OCI-LY1 (cell line): ENCODE results near the gene TMEM151A.

Experiments
- EZH2 ChIP-seq: fragments of 200-600 bp; sonication (generic), shearing (Covaris generic); IDR thresholded peaks from 2 replicates; pipeline ENCODE4 v1.8.0; 2017; ENCODE audit warnings: borderline replicate concordance, mixed run types, mild to moderate bottlenecking, antibody characterized with exemption, low read length, moderate library complexity, mixed read lengths
- TF ChIP-seq, protein P1 (sequence below): fragments of 200-600 bp; sonication (generic), shearing (Covaris generic); IDR thresholded peaks from 2 replicates; pipeline ENCODE4 v1.5.1; 2017; ENCODE audit warnings: mild to moderate bottlenecking, antibody characterized with exemption, low read length, moderate library complexity, mixed read lengths

DNA sequence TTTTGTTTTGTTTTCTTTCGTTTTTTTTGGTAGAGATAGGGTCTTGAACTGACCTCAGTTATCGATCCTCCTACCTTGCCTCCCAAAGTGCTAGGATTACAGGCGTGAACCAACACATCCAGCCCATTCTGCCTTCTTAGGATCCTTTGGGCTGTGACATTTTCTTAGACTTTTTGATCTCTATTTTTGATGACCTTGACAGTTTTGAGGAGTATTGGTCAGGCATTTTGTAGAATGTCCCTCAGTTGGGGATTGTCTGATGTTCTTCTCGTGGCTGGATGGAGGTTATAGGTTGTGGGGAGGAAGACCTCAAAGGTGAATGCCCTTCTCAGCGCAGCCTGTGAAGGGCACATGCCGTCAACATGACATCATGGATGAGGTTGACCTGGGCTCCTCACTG lies 42.8 kb upstream of the TMEM151A start:
- TF ChIP-seq, protein P1, sequence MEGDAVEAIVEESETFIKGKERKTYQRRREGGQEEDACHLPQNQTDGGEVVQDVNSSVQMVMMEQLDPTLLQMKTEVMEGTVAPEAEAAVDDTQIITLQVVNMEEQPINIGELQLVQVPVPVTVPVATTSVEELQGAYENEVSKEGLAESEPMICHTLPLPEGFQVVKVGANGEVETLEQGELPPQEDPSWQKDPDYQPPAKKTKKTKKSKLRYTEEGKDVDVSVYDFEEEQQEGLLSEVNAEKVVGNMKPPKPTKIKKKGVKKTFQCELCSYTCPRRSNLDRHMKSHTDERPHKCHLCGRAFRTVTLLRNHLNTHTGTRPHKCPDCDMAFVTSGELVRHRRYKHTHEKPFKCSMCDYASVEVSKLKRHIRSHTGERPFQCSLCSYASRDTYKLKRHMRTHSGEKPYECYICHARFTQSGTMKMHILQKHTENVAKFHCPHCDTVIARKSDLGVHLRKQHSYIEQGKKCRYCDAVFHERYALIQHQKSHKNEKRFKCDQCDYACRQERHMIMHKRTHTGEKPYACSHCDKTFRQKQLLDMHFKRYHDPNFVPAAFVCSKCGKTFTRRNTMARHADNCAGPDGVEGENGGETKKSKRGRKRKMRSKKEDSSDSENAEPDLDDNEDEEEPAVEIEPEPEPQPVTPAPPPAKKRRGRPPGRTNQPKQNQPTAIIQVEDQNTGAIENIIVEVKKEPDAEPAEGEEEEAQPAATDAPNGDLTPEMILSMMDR = no peak
- TF ChIP-seq EZH2 = no peak
